Type B pancreatic cell (in vitro differentiated cells): ENCODE data around the gene TPCN2. TPM values are rescaled to one million over a fixed set of nuclear protein-coding genes. Genes with fewer than 3 reads are reported as not detected.

Experiments
- DNase-seq: peaks from one replicate; pipeline ENCODE4 v3.0.0; 2021; ENCODE audit warnings: mixed read lengths; ENCODE audit not compliant: unreplicated experiment; ENCODE audit errors: extremely low spot score
- H3K27ac Mint-ChIP-seq: 2 replicates; pipeline ENCODE4 v1.8.0; 2021; ENCODE audit warnings: mild to moderate bottlenecking, mixed read lengths
- H3K27me3 Mint-ChIP-seq: 2 replicates; pipeline ENCODE4 v1.8.0; 2021; ENCODE audit warnings: mixed read lengths
- H3K36me3 Mint-ChIP-seq: 2 replicates; pipeline ENCODE4 v1.8.0; 2021; ENCODE audit warnings: mixed read lengths
- H3K4me1 Mint-ChIP-seq: one replicate; pipeline ENCODE4 v1.8.0; 2021; ENCODE audit warnings: mixed read lengths; ENCODE audit not compliant: unreplicated experiment
- H3K4me3 Mint-ChIP-seq: 2 replicates; pipeline ENCODE4 v1.8.0; 2021; ENCODE audit warnings: mild to moderate bottlenecking, mixed read lengths
- H3K9me3 Mint-ChIP-seq: 2 replicates; pipeline ENCODE4 v1.8.0; 2021; ENCODE audit warnings: mixed read lengths
- CTCF ChIP-seq: fragments of 200-600 bp; sonication (generic); conservative IDR thresholded peaks from 2 replicates; pipeline ENCODE4 v1.5.0; 2021; ENCODE audit warnings: antibody characterized with exemption, mild to moderate bottlenecking
- total RNA-seq: library from RNA; stranded (reverse); gene quantifications from 2 replicates; pipeline ENCODE4 v1.2.1, GENCODE V29; 2021; ENCODE audit warnings: low replicate concordance

The TPCN2 gene
- total RNA-seq, 1 donor from 2014 or later = 19.5 TPM

- no peak for DNase-seq
- no peak overlapping the region for H3K27ac Mint-ChIP-seq
These were observed 108.6 kb downstream of the TPCN2 start for GRCh38 chr11:69157156-69157821.

GRCh38 chr11:69157822-69158231 is 109.1 kb downstream of the TPCN2 start:
- Mint-ChIP-seq H3K36me3 (peaks cover 9% of the 10 kb centered on the region), H3K4me1 (peaks cover 25% of the 10 kb centered on the region), H3K4me3 (no peak overlapping the region), H3K9me3 (peaks cover 7% of the 10 kb centered on the region), H3K27ac (no peak overlapping the region), H3K27me3 (peaks cover 7% of the 10 kb centered on the region)
- DNase-seq = no peak
- no peak for TF ChIP-seq CTCF

More at GRCh38 chr11:69157156-69157821, 108.6 kb downstream of the TPCN2 start:
- Mint-ChIP-seq H3K4me3 (no peak overlapping the region), H3K36me3 (peaks cover 6% of the 10 kb centered on the region), H3K27me3 (peaks cover 11% of the 10 kb centered on the region), H3K9me3 (peaks cover 7% of the 10 kb centered on the region), H3K4me1 (peaks cover 30% of the 10 kb centered on the region)
- TF ChIP-seq CTCF = no peak

- peaks cover 18% of the 10 kb centered on the region for H3K4me1 Mint-ChIP-seq
- peaks cover 7% of the 10 kb centered on the region for H3K9me3 Mint-ChIP-seq
- H3K27me3 Mint-ChIP-seq = no peaks in the 10 kb centered on the region
- peaks cover 10% of the 10 kb centered on the region for H3K36me3 Mint-ChIP-seq
- no peak overlapping the region for H3K4me3 Mint-ChIP-seq
- H3K27ac Mint-ChIP-seq = no peak overlapping the region
- TF ChIP-seq CTCF = no peak
- no peak for DNase-seq
These were observed 109.8 kb downstream of the TPCN2 start for GRCh38 chr11:69158301-69159149.

GRCh38 chr11:69159150-69159852 is 110.6 kb downstream of the TPCN2 start:
- TF ChIP-seq CTCF = no peak
- Mint-ChIP-seq H3K27me3 (no peaks in the 10 kb centered on the region), H3K36me3 (peaks cover 13% of the 10 kb centered on the region), H3K27ac (no peak overlapping the region), H3K4me3 (no peak overlapping the region), H3K9me3 (peaks cover 13% of the 10 kb centered on the region), H3K4me1 (peaks cover 17% of the 10 kb centered on the region)
- no peak for DNase-seq

- Mint-ChIP-seq H3K27ac (no peak overlapping the region), H3K4me3 (no peak overlapping the region), H3K9me3 (peaks cover 13% of the 10 kb centered on the region), H3K27me3 (peaks cover 3% of the 10 kb centered on the region), H3K36me3 (peaks cover 13% of the 10 kb centered on the region), H3K4me1 (peaks cover 21% of the 10 kb centered on the region)
- DNase-seq = no peak
- no peak for TF ChIP-seq CTCF
These were observed 111.8 kb downstream of the TPCN2 start for GRCh38 chr11:69160296-69161116.
